GM12892 (cell line): ENCODE results near the gene STK11.

Source experiments
- POLR2A ChIP-seq: IDR thresholded peaks from 2 replicates; pipeline ENCODE4 v1.6.1; 2011; ENCODE audit warnings: low read depth, low read length, control low read depth
- POLR2AphosphoS5 ChIP-seq: IDR thresholded peaks from 2 replicates; pipeline ENCODE4 v1.6.1; 2011; ENCODE audit warnings: low read depth, low read length, control low read depth
- TAF1 ChIP-seq: IDR thresholded peaks from 2 replicates; pipeline ENCODE4 v1.6.1; 2011; ENCODE audit warnings: low read depth, mild to moderate bottlenecking, control low read depth, low read length, borderline replicate concordance

- no peak for TF ChIP-seq POLR2AphosphoS5
- TF ChIP-seq TAF1 = no peak
- TF ChIP-seq POLR2A = no peak
Measured at GRCh38 chr19:1181606-1182005, 24.0 kb upstream of the STK11 start.
